Fibroblast of skin of left biceps (primary cell): ENCODE results near the gene ADAM22.

Source experiments
- DNase-seq, 2 experiments: peaks; one replicate each; pipeline ENCODE4 v3.0.0-alpha.2; 2013; ENCODE audit warnings: low read depth in 2 of 2

ADAM22 gene

GRCh38 chr7:87960239-87960638, 26.2 kb downstream of the ADAM22 start:
- DNase-seq: no peak

- no peak for DNase-seq
Measured at GRCh38 chr7:87961754-87962153, 27.7 kb downstream of the ADAM22 start.

DNA sequence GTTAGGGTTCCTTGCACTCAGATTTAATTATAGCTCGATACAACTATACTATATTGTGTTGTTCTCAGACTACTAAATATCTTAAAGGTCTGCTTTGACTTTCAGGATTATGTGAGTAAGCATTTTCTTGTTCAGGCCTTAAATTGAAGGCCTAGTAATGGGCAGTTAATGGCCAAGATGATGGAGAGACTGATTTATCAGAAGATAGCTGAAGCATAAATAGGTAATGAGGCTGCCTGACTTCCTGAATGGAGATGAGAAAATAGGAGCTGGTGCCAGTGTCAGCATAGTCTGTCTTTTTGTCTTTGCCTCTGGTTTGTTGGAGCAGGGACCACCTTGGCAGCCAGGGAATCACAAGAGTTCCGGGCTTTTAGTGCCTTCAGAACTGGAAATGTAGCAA, 32.2 kb downstream of the ADAM22 start:
- DNase-seq: no peak

DNA sequence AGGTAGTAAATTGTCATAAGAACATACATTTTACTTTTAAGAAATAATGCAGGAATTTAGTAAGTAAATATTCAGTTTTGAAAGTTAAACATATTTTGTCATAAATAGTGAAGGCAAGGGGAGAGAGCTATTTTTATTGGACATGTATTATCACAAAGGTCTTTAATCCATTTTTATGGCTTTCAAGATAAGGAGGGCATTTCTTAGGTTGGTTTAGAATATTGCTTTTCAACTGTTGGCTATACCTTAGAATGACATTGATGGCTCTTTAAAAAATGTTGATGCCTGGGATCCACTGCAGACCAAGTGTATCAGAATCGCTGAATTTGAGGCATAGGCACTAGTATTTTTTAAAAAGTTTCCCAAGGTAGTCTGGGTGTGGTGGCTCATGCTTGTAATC, 34.0 kb downstream of the ADAM22 start:
- DNase-seq: no peak

DNA sequence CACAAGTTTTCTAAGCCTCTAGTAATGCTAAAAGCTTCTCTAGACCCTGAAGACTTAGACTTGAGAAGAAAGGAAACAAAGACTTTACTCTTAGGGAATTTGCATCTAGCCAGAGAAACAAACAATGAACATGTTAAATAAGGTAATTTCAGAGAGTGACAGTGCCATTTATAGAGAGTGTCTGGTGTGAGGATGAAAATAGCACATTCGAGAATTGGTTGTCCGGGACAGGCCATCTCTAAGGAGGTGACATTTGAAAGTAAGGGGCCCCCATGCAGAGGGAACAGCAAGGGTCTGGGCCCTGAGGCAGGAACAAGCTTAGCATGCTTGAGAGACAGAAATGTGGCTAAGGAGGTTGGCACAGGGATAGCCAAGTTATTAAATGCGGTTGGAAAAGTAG, 48.1 kb downstream of the ADAM22 start:
- DNase-seq: no peak

GRCh38 chr7:87984088-87984487, 50.0 kb downstream of the ADAM22 start:
- no peak for DNase-seq

GRCh38 chr7:87993269-87993668, 59.2 kb downstream of the ADAM22 start:
- DNase-seq: no peak

DNA sequence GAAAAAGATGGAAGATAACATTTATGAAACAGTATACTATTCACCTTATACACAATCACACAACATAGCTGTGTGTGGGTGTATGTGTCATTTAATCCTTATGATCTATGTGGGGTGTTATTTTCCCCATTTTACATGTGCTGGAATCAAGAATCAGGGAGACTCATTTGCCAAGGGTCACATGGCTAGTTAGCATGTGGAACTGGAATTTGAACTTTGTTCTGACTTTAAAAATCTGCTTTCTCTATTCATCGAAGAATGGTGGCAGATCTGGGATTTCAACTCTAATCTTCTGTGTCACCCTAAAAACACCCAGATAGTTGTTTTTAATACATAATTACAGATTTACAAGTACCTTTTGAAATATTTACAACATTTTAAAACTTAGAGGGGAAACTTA, 65.2 kb downstream of the ADAM22 start:
- no peak for DNase-seq

- DNase-seq: no peak
Measured at GRCh38 chr7:88001744-88002530, 67.9 kb downstream of the ADAM22 start.

- DNase-seq: no peak
Measured at GRCh38 chr7:88002617-88003016, 68.6 kb downstream of the ADAM22 start.

DNA sequence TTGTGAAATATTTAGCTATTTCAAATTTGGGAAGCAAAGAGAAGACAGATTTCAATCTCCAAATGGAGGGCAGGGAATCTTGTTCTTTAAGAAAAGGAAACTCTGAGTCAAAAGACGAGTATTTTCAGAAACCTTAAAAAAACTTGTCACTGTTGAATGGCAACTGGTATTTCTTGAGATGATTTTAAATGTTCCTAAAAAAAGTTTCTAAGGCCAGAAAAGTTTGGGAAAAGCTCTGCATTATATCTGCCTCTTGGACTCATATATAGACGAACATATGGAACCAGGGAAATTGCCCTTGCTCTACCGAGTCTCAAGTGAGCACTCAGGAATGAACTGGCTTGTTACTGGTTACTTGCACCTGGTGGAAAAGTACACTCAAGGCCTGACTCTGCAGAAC, 69.5 kb downstream of the ADAM22 start:
- DNase-seq: no peak

DNA sequence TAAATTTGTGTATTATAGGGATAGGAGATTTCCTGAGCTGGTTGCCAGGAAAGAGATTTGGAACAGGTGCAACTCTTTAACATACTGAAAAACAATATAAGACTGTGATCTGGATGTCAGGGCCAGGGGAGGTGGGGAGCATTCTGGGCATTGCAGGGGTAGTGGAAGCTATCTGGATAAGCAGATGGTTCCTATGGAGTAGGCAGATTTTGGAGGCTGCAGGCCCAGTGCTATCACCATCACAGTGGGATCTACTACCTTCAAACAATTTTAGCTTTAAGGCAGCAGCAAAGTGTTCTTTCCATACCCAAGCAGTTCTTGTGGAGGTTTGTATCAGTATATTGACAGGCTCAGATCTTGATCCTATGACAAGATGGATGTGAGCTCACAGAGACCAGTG, 71.1 kb downstream of the ADAM22 start:
- DNase-seq: no peak

GRCh38 chr7:88009651-88010050, 75.6 kb downstream of the ADAM22 start:
- DNase-seq: no peak

- DNase-seq: no peak
Measured at GRCh38 chr7:88012086-88012485, 78.0 kb downstream of the ADAM22 start.

GRCh38 chr7:88013981-88014380, 79.9 kb downstream of the ADAM22 start:
- DNase-seq: no peak

GRCh38 chr7:88014581-88014980, 80.5 kb downstream of the ADAM22 start:
- no peak for DNase-seq

DNA sequence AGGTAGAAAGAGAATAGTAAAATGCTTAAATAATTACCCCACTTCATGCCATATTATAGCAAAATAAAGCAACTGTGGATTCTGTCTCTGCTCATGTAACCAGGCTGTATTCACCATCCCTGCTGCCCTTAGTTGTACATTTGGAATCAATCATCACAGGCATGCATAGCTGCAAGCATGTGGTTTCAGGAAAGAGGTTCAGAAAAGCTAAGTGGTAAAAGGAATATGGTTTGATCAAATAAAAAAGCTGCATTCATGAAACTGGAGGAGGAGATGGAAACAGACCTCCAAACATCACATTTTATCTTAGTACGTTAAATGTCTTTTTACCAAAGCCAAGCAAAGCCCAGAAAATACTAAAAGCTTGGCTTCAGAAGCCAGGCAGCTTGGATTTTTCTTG, 81.3 kb downstream of the ADAM22 start:
- peak; percentile 20 to 25 for DNase-seq

DNA sequence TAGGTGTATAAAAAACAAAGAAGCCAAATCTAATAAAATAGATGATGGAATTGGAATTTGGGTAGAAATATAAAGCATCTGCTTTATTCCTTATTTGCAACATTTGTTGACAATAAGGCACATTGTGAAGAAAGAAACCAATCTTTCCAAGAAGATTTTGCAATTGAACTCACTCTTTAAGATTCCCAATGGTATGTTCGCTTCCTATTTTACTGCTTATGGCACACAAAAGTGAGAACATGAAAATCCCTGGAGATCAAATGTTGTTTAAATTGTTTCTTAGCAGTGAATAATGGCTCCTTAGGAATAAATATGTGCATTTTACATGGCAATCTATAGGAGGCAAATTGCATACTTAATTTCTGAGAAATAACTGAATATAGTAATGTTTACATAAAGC, 84.5 kb downstream of the ADAM22 start:
- DNase-seq: no peak

- no peak for DNase-seq
Measured at GRCh38 chr7:88020953-88021665, 87.1 kb downstream of the ADAM22 start.

DNA sequence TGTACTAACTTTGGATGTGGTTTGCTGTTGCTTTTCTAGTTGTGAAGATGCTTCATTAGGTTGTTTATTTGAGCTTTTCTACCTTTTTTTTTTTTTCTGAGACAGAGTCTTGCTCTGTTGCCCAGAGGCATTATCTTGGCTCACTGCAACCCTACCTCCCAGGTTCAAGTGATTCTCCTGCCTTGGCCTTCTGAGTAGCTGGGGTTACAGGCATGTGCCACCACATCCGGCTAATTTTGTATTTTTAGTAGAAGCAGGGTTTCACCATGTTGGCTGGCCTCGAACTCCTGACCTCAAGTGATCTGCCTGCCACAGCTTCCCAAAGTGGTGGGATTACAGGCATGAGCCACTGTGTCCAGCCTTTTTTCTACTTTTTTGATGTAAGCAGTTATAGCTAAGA, 93.7 kb downstream of the ADAM22 start:
- DNase-seq: no peak

- no peak for DNase-seq
Measured at GRCh38 chr7:88034083-88034695, 100.1 kb downstream of the ADAM22 start.

DNA sequence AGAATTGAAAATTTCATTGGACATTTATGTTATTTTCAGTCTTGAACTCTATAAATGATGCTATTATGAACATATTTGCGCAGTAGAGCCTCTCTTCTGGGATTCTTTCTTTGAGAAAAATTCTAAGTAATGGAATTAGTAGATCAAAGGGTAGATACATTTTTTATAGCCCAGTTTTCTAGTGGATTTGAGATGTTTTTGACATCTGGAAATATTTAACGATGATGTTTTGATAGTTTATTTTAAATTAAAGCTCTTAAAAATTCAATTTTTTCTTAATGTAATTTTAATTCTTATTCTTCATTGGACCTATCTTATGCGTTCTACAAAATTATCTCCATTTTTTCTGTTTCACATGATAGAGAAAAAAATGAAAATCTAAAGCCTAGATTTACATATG, 103.0 kb downstream of the ADAM22 start:
- no peak for DNase-seq

- no peak for DNase-seq
Measured at GRCh38 chr7:88040694-88041093, 106.6 kb downstream of the ADAM22 start.
